GM20000 (cell line): Measurements from ENCODE around the gene GPR135.
A peak's percentile ranks its signal among the peaks of the same experiment; 100 is the strongest.

Source experiments
- DNase-seq: peaks from one replicate; pipeline ENCODE4 v3.0.0; 2012; ENCODE audit warnings: low spot score
- CTCF ChIP-seq: IDR thresholded peaks from 2 replicates; pipeline ENCODE4 v1.5.1; 2012; ENCODE audit warnings: mild to moderate bottlenecking, control low read depth; ENCODE audit errors: extremely low read depth, missing control alignments

GPR135 gene

GRCh38 chr14:59465316-59466135 is at the start of gene GPR135:
Gene GPR135 (minus strand): TSS chr14:59465380. CDS start chr14:59465226, 154 bp downstream.
- no peak for TF ChIP-seq CTCF
- no peak for DNase-seq

- peak; percentile 30 for DNase-seq
- peak; percentile 27 for TF ChIP-seq CTCF
Observed at GRCh38 chr14:59511916-59512575, 46.9 kb upstream of the GPR135 start.

GRCh38 chr14:59510966-59511365 is 45.8 kb upstream of the GPR135 start:
- TF ChIP-seq CTCF: no peak
- no peak for DNase-seq

- DNase-seq: no peak
- no peak for TF ChIP-seq CTCF
Observed at GRCh38 chr14:59510001-59510400, 44.8 kb upstream of the GPR135 start.

GRCh38 chr14:59509101-59509500 is 43.9 kb upstream of the GPR135 start:
- DNase-seq: no peak
- no peak for TF ChIP-seq CTCF

- TF ChIP-seq CTCF: no peak
- no peak for DNase-seq
Observed at GRCh38 chr14:59507752-59508103, 42.5 kb upstream of the GPR135 start.

- peak; percentile 96 for TF ChIP-seq CTCF
- DNase-seq: peak; percentile 43
Observed at GRCh38 chr14:59507063-59507751, 42.0 kb upstream of the GPR135 start.
